ENCODE data around the gene PAEP.

Gene PAEP

GRCh38 chr9:135615666-135616618, 54.4 kb downstream of the PAEP start:
- DNase-seq (ENCODE audit: low spot score), result no peak

Data from activated CD4-positive, alpha-beta T cell treated with anti-CD3 and anti-CD28 coated beads, Interleukin-2, Interleukin-4, amounts not matched to agents 100 ng/mL and 50 ng/mL, durations not matched to agents 16 hours and 8 hours (primary cell).